ENCODE measurements around the gene THEM5. TPM values are rescaled to one million over a fixed set of nuclear protein-coding genes. Genes with fewer than 3 reads are reported as not detected.

The THEM5 gene
- total RNA-seq, 3 donors from 2014 or later = not detected

DNA sequence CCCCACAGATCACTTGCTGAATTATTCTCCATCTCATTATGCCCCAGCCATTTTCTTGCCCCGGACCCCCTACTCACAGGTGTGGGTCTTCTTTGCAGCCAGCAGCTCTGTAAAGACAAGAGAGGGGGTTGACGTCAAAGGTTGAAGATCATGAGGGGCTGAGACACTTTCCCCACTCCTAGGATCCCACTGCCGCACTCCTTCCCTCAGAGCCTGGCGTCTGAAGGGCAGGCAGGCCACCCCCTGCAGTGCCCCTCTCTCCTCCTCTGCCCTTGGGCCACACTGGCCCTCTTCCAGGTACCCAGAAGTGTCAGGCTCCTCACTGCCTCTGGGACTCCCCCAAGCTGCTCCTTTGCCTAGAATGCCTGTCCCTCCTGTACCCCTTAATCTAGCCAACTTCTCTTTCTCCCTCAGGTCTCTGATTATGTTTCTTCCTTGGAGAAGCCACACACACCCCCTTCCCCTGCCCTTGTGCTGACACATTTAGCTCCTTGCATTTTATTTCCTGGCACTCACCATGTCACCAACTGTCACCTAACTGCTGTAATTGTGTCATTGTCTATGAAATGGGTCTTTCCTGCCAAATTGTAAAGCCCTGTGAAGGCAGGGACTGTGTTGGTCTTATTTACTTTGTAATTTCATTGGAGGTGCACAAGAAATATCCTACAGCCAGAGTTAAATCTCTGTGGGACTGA lies 24.0 kb downstream of the THEM5 start:
- intact Hi-C loops (cut with DNase I; ENCODE audit: low total_unique reads) = no loop called here
- Histone ChIP-seq H3K27ac (peak overlapping the region; percentile 91 to 95), H3K27me3 (no peaks in the 10 kb centered on the region), H3K9me3 (no peaks in the 10 kb centered on the region), H3K4me1 (peaks cover 3 to 25% of the 10 kb centered on the region in 2 donors), H3K4me3 (peak overlapping the region in 1 of 3 donors; percentile 64), H3K36me3 (no peaks in the 10 kb centered on the region)
- DNase-seq (ENCODE audit: low spot score in 2 of 2) = no peak
- TF ChIP-seq POLR2AphosphoS5 (IDR thresholded peaks at IDR 0.05) (no peak), POLR2A (IDR thresholded peaks at IDR 0.05) (no peak)
- TF ChIP-seq, protein P1, sequence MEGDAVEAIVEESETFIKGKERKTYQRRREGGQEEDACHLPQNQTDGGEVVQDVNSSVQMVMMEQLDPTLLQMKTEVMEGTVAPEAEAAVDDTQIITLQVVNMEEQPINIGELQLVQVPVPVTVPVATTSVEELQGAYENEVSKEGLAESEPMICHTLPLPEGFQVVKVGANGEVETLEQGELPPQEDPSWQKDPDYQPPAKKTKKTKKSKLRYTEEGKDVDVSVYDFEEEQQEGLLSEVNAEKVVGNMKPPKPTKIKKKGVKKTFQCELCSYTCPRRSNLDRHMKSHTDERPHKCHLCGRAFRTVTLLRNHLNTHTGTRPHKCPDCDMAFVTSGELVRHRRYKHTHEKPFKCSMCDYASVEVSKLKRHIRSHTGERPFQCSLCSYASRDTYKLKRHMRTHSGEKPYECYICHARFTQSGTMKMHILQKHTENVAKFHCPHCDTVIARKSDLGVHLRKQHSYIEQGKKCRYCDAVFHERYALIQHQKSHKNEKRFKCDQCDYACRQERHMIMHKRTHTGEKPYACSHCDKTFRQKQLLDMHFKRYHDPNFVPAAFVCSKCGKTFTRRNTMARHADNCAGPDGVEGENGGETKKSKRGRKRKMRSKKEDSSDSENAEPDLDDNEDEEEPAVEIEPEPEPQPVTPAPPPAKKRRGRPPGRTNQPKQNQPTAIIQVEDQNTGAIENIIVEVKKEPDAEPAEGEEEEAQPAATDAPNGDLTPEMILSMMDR (IDR thresholded peaks at IDR 0.05) = no peak

DNA sequence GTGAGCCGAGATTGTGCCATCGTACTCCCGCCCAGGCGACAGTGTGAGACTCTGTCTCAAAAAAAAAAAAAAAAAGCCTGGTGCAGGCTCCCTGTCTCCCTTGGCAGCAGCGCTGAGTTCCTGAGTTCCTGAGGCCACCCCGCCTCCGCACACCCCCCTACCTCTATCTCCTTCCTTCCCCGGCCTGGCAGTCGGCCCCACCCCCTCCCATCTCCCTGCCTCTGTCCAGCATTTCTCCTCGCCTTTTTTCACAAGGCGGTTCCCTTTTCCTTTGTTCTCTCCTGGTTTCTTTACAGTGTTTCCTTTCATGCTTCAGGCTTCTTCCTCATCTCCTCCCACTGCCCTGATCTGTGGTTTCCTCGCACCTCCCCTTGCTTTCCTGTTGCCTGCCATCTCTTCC lies 24.6 kb downstream of the THEM5 start:
- Histone ChIP-seq H3K27me3 (no peaks in the 10 kb centered on the region), H3K9me3 (no peaks in the 10 kb centered on the region), H3K4me3 (no peak overlapping the region), H3K36me3 (no peaks in the 10 kb centered on the region), H3K4me1 (peaks cover 3 to 25% of the 10 kb centered on the region in 2 donors), H3K27ac (peak overlapping the region; percentile 91 to 95)
- intact Hi-C loops (cut with DNase I; ENCODE audit: low total_unique reads) = no loop called here
- TF ChIP-seq POLR2A (IDR thresholded peaks at IDR 0.05) (no peak), POLR2AphosphoS5 (IDR thresholded peaks at IDR 0.05) (no peak)
- TF ChIP-seq, protein P1 (IDR thresholded peaks at IDR 0.05) = no peak
- peak; percentile 79 to 86 for DNase-seq (ENCODE audit: low spot score in 2 of 2)

DNA sequence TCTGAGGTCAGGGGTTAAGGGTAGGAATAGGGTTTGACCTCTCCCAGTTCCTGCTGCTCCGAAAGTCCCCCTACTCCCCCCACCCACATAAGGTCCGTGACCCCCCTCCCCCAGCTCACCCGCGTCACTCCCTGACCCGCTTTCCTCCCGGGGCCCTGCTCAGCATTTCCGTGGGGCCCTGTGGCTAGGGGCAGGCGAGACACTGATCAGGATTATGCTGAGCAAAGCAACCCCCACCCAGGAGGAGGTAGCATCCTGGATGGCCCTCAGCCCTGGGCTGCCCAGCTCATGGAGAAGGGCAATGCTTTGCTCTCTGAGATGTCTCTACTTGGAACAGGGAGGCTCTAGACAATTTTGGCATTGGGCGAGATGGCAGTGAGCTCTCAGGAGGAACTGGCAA lies 25.7 kb downstream of the THEM5 start:
- H3K36me3 ChIP-seq = no peaks in the 10 kb centered on the region
- peaks cover 3 to 22% of the 10 kb centered on the region in 2 donors for H3K4me1 ChIP-seq
- H3K4me3 ChIP-seq = no peak overlapping the region
- H3K27ac ChIP-seq = peak overlapping the region in 1 of 2 donors; percentile 29
- TF ChIP-seq POLR2AphosphoS5 (IDR thresholded peaks at IDR 0.05) (no peak), POLR2A (IDR thresholded peaks at IDR 0.05) (no peak)
- TF ChIP-seq, protein P1 (IDR thresholded peaks at IDR 0.05) = no peak
- H3K27me3 ChIP-seq = no peaks in the 10 kb centered on the region
- H3K9me3 ChIP-seq = no peaks in the 10 kb centered on the region
- no peak for DNase-seq (ENCODE audit: low spot score in 2 of 2)
- intact Hi-C loops (cut with DNase I; ENCODE audit: low total_unique reads) = no loop called here

DNA sequence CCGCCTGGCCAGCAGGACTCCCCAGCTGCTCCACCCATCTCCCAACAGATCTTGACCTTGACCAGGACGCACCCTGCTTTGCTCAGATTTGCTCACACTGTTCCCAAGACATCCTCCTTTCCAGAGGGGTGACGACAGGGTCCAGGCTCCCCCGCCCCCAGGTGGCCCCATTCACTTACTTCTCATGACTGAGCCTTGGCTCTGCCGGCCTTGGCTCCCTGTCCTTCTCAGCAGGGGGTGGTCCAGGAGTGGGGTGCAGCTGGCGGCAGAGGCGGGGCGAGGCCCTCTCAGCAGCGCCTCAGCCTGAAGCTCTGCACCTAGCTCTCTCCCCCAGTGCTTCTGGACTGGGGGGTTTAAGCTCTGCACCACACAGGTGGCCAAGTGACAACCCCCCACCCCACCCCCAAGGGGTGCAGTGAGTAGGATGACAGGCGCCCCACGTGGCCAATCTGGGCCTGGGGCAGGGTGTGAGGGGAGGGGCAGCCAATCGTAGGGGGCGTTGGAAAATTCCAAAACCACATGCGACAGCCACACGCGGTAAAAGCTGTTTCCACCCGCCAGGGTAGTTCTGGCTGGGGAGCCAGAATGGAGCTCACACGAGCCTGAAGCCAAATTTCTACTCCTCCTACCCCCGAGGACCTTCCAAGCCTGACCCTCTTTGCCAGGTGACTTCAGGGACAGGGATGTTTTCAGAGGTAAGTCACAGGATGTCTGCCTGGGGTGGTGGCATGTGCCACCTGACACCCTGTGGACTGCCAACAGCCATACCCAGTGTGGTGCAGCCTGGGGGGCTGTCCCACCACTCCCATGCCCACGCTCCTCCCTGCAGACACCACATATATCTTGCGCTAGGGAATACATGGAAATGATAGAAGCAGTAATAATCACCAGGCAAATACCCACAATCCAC lies 27.5 kb downstream of the THEM5 start:
- no peak for DNase-seq (ENCODE audit: low spot score in 2 of 2)
- H3K9me3 ChIP-seq = no peaks in the 10 kb centered on the region
- H3K27ac ChIP-seq = peak overlapping the region in 1 of 2 donors; percentile 19
- H3K4me1 ChIP-seq = peaks cover 3 to 15% of the 10 kb centered on the region in 2 donors
- intact Hi-C loops (cut with DNase I; ENCODE audit: low total_unique reads) = no loop called here
- no peaks in the 10 kb centered on the region for H3K36me3 ChIP-seq
- TF ChIP-seq POLR2A (IDR thresholded peaks at IDR 0.05) (no peak), POLR2AphosphoS5 (IDR thresholded peaks at IDR 0.05) (no peak)
- TF ChIP-seq, protein P1 (IDR thresholded peaks at IDR 0.05) = no peak
- no peaks in the 10 kb centered on the region for H3K27me3 ChIP-seq
- H3K4me3 ChIP-seq = no peak overlapping the region

DNA sequence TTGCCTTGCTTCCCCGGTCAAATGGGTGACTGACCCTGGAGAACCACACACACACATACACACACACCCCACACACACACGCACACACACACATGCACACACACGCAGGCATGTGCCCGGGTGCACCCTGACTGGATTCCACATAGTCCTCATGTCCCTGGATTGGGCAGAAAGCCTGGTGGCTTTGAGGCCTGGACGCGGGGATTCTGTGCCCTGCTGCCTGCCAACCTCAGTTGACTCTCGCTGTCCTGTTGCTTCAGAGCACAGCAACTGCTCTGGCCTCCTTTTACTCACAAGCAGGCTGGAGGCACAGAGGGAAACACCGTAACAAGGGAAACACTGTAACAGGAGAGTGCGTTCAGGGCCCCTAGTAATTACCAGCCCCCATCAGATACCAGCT lies 28.3 kb downstream of the THEM5 start:
- intact Hi-C loops (cut with DNase I; ENCODE audit: low total_unique reads) = no loop called here
- no peaks in the 10 kb centered on the region for H3K27me3 ChIP-seq
- no peak overlapping the region for H3K27ac ChIP-seq
- TF ChIP-seq POLR2AphosphoS5 (IDR thresholded peaks at IDR 0.05) = no peak
- TF ChIP-seq, protein P1 (IDR thresholded peaks at IDR 0.05) = no peak
- TF ChIP-seq POLR2A (IDR thresholded peaks at IDR 0.05) = no peak
- no peaks in the 10 kb centered on the region for H3K9me3 ChIP-seq
- no peak for DNase-seq (ENCODE audit: low spot score in 2 of 2)
- no peak overlapping the region for H3K4me3 ChIP-seq
- no peaks in the 10 kb centered on the region for H3K36me3 ChIP-seq
- H3K4me1 ChIP-seq = peaks cover 3 to 15% of the 10 kb centered on the region in 2 donors

Data from breast epithelium (tissue), 4 donors.